Transverse colon (tissue), 4 donors: ENCODE measurements around the gene SFRP5. TPM values are rescaled to one million over a fixed set of nuclear protein-coding genes. Genes with fewer than 3 reads are reported as not detected.

Source experiments
- DNase-seq: peaks from one replicate; pipeline ENCODE4 v3.0.0-alpha.2; 2019
- H3K27ac ChIP-seq, 4 donors: fragments of 200-600 bp; sonication (generic); 2 replicates each; pipeline ENCODE4 v1.5.1; 2016 to 2018; ENCODE audit warnings: inconsistent platforms in 4 of 4
- H3K27me3 ChIP-seq: fragments of 200-600 bp; sonication (generic); 2 replicates; pipeline ENCODE4 v1.5.1; 2017; ENCODE audit warnings: inconsistent platforms
- H3K36me3 ChIP-seq, 4 donors: fragments of 200-600 bp; sonication (generic); 2 replicates each; pipeline ENCODE4 v1.5.1; 2017 to 2019; ENCODE audit warnings: inconsistent platforms in 4 of 4
- H3K4me1 ChIP-seq, 4 donors: fragments of 200-600 bp; sonication (generic); 2 replicates each; pipeline ENCODE4 v1.5.1; 2017 to 2020; ENCODE audit warnings: inconsistent platforms in 4 of 4
- H3K4me3 ChIP-seq, 4 donors: fragments of 200-600 bp; sonication (generic); 1 replicate in 1 of 4; 2 replicates in 3 of 4; pipeline versions ENCODE4 v1.5.1 to v1.6.1; 2017 to 2019; ENCODE audit warnings: inconsistent platforms in 4 of 4
- H3K9me3 ChIP-seq, 2 donors: fragments of 200-600 bp; sonication (generic); 2 replicates each; pipeline ENCODE4 v1.5.1; 2017 to 2019; ENCODE audit warnings: inconsistent platforms in 2 of 2
- EP300 ChIP-seq: sonication (generic); formaldehyde crosslinking; IDR thresholded peaks from one replicate; pipeline ENCODE4 v1.6.1; 2017; ENCODE audit warnings: antibody characterized with exemption, low read depth
- POLR2A ChIP-seq: fragments of 450-650 bp; IDR thresholded peaks from one replicate; pipeline ENCODE4 v1.6.1; 2016; ENCODE audit warnings: antibody characterized with exemption, mild to moderate bottlenecking, moderate library complexity
- POLR2AphosphoS5 ChIP-seq, 3 donors: sonication (generic); formaldehyde crosslinking; IDR thresholded peaks; one replicate each; pipeline ENCODE4 v1.6.1; 2016; ENCODE audit warnings: antibody characterized with exemption in 3 of 3
- WGBS, 2 donors: methylation state at CpG; one replicate each; pipeline ENCODE4 v1.1.5; 2018; ENCODE audit warnings: low coverage in 1 of 2; 5-methylcytosine and 5-hydroxymethylcytosine counted together
- in situ Hi-C, 4 donors: fragments of 200-750 bp; cut with MboI; loops; one replicate each; pipeline versions ENCODE4 v1.15.0 to v1.15.1; 2017; ENCODE audit warnings: low sequenced_read_pairs in 3 of 4, low pct_ligation_motif_present in 1 of 4, low pct_unique_long_range_greater_than_20kb in 1 of 4
- intact Hi-C: fragments of 100-400 bp; cut with DNase I; formaldehyde crosslinking; loops from one replicate; pipeline ENCODE4 v1.15.1; 2023; ENCODE audit warnings: low total_unique reads
- total RNA-seq, 4 donors: library from RNA; depleted of rRNA; stranded (reverse); fragments of >200 nt; gene quantifications; one replicate each; pipeline ENCODE4 v1.1.0, GENCODE V29; 2016
- TF ChIP-seq, protein P1 (sequence below), 5 experiments: fragments of 200-600 bp in 3 of 5; fragments of 450-650 bp in 2 of 5; sonication (generic) in 3 of 5; IDR thresholded peaks; 1 replicate in 2 of 5; 2 replicates in 3 of 5; pipeline ENCODE4 v1.5.1; 2016 to 2017; ENCODE audit warnings: antibody characterized with exemption in 5 of 5, inconsistent platforms in 3 of 5, mild to moderate bottlenecking in 2 of 5, moderate library complexity in 1 of 5

SFRP5 gene
- total RNA-seq, 4 donors from 2014 or later, result 3.8 to 10.1 (median 5.8) TPM

GRCh38 chr10:97777143-97777542, 5.3 kb upstream of the SFRP5 start:
- intact Hi-C loops, result no loop called here
- 93 to 95% methylated on average over 4 of the region's 4 CpGs for WGBS, 2 donors

GRCh38 chr10:97774811-97775294, 3.1 kb upstream of the SFRP5 start:
- DNase-seq, result no peak
- Histone ChIP-seq H3K9me3 (no peaks in the 10 kb centered on the region), H3K4me1 (peaks cover 0 to 6% (median 6%) of the 10 kb centered on the region in 4 donors), H3K27ac (no peak overlapping the region), H3K4me3 (no peak overlapping the region), H3K27me3 (peaks cover 45% of the 10 kb centered on the region), H3K36me3 (no peaks in the 10 kb centered on the region)
- TF ChIP-seq, protein P1, sequence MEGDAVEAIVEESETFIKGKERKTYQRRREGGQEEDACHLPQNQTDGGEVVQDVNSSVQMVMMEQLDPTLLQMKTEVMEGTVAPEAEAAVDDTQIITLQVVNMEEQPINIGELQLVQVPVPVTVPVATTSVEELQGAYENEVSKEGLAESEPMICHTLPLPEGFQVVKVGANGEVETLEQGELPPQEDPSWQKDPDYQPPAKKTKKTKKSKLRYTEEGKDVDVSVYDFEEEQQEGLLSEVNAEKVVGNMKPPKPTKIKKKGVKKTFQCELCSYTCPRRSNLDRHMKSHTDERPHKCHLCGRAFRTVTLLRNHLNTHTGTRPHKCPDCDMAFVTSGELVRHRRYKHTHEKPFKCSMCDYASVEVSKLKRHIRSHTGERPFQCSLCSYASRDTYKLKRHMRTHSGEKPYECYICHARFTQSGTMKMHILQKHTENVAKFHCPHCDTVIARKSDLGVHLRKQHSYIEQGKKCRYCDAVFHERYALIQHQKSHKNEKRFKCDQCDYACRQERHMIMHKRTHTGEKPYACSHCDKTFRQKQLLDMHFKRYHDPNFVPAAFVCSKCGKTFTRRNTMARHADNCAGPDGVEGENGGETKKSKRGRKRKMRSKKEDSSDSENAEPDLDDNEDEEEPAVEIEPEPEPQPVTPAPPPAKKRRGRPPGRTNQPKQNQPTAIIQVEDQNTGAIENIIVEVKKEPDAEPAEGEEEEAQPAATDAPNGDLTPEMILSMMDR (IDR thresholded peaks at IDR 0.05), result no peak
- TF ChIP-seq POLR2AphosphoS5 (IDR thresholded peaks at IDR 0.05) (no peak), POLR2A (no peak), EP300 (no peak)
- in situ Hi-C loops, result loop anchor here in 1 of 4 donors (25.0 kb wide), 1 partner anchor 262 kb away; the partner anchor contains the start of gene CRTAC1
- intact Hi-C loops, result no loop called here
- 0 to 71% methylated on average over 1 to 10 of the region's 10 CpGs for WGBS, 2 donors

More at GRCh38 chr10:97777143-97777542, 5.3 kb upstream of the SFRP5 start:
- no peak for DNase-seq
- Histone ChIP-seq H3K9me3 (no peaks in the 10 kb centered on the region), H3K27ac (no peak overlapping the region), H3K27me3 (peaks cover 22% of the 10 kb centered on the region), H3K4me1 (peaks cover 0 to 14% (median 0%) of the 10 kb centered on the region in 4 donors), H3K4me3 (no peak overlapping the region), H3K36me3 (no peaks in the 10 kb centered on the region)
- TF ChIP-seq POLR2A (no peak), POLR2AphosphoS5 (IDR thresholded peaks at IDR 0.05) (no peak), EP300 (no peak)
- TF ChIP-seq, protein P1 (IDR thresholded peaks at IDR 0.05), result no peak
- in situ Hi-C loops, result loop anchor here in 1 of 4 donors (25.0 kb wide), 1 partner anchor 260 kb away; the partner anchor contains the start of gene CRTAC1

DNA sequence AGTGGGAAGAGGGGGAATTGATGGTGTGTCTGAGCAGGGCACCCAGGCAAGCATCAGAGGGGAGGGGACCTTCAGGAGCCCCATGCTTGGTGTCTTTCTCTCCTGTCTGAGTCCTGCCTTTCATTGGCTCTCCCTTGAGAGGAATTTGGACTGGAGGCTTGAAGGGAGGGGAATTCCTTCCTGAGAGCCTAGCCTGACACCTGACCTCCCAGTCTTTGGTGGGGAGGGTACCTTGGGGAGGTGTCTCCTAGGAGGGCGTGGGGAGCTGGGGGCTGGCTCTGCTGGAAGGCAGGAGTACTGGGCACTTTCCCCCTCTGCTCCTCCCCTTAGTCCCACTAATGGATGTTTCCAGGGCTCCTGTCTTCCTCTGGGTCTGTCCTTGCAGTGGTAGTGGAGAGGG, 1.3 kb upstream of the SFRP5 start:
- DNase-seq, result no peak
- intact Hi-C loops (no loop called here), in situ Hi-C loops (no loop called here)
- Histone ChIP-seq H3K9me3 (no peaks in the 10 kb centered on the region), H3K27me3 (peaks cover 54% of the 10 kb centered on the region), H3K27ac (no peak overlapping the region), H3K4me3 (no peak overlapping the region), H3K4me1 (peaks cover 0 to 6% (median 6%) of the 10 kb centered on the region in 4 donors), H3K36me3 (no peaks in the 10 kb centered on the region)
- WGBS, 2 donors, result 40 to 100% methylated on average over 1 of the region's 1 CpG
- TF ChIP-seq POLR2AphosphoS5 (IDR thresholded peaks at IDR 0.05) (no peak), EP300 (no peak), POLR2A (no peak)
- TF ChIP-seq, protein P1 (IDR thresholded peaks at IDR 0.05), result no peak

DNA sequence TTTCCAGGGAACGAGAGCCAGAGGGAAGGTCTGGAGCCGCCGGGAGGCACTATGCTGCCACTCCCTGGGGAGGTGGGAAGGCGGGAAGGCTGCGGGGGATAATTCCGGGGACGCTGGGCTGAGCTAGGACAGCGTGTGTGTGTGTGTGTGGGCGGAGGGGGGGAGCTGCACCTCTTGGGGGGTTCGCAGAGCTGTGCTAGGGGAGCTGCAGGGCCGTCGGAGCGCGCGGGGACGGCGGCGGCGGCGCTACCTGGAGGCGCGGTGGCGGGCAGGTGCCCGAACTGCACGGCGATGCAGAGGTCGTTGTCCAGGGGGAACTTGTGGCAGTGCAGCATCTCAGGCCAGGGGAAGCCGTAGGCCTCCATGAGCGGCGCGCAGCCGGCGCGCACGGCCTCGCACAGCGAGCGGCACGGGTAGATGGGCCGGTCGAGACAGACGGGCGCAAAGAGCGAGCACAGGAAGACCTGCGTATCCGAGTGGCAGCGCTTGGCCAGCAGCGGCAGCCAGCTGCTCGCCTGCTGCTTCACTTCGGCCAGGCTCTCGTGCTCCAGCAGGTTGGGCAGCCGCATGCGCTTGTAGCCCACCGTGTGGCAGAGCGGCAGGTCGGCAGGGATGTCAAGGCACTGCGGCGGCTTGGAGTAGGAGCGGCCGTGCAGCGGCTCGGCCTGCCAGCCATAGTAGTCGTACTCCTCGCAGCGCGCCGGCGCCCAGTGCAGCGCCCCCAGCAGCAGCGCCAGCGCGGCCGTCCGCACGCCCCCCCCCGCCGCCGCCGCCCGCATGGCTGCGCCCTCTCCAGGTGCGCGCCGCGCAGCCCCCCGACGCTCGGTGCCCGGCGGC, 526 bp downstream of the SFRP5 start:
- peaks cover 54% of the 10 kb centered on the region for H3K27me3 ChIP-seq
- peak overlapping the region in 2 of 4 donors; percentile 12 to 19 for H3K4me3 ChIP-seq
- H3K4me1 ChIP-seq, result peaks cover 0 to 6% (median 6%) of the 10 kb centered on the region in 4 donors
- intact Hi-C loops (no loop called here), in situ Hi-C loops (no loop called here)
- no peak for TF ChIP-seq POLR2AphosphoS5 (IDR thresholded peaks at IDR 0.05)
- TF ChIP-seq, protein P1 (IDR thresholded peaks at IDR 0.05), result no peak
- TF ChIP-seq EP300, result no peak
- no peaks in the 10 kb centered on the region for H3K36me3 ChIP-seq
- DNase-seq, result no peak
- H3K27ac ChIP-seq, result no peak overlapping the region
- WGBS, 2 donors, result 2% methylated on average over 52 of the region's 90 CpGs; no CpG with 5 or more reads in 1 of the 2 donors
- no peaks in the 10 kb centered on the region for H3K9me3 ChIP-seq
